BLaER1 treated with 17β-estradiol and CSF1 and Interleukin-3, amounts not matched to agents 10 nM and 100 nM (cell line): ENCODE measurements around the gene LRIG3.
"Not testable (repeated sequence)": the region's sequence is repeated elsewhere in the genome, so short reads cannot be mapped to it uniquely, and the experiment has no call there.

Experiments
- H3K27ac ChIP-seq, 11 experiments: shearing (Covaris generic); formaldehyde crosslinking; 2 replicates each; pipeline ENCODE4 v1.8.1; 2022
- H3K27me3 ChIP-seq, 11 experiments: shearing (Covaris generic); formaldehyde crosslinking; 2 replicates each; pipeline ENCODE4 v1.8.1; 2022
- H3K36me3 ChIP-seq, 11 experiments: shearing (Covaris generic); formaldehyde crosslinking; 2 replicates each; pipeline ENCODE4 v1.8.1; 2022
- H3K4me1 ChIP-seq, 10 experiments: shearing (Covaris generic); formaldehyde crosslinking; 2 replicates each; pipeline ENCODE4 v1.8.1; 2022
- H3K4me2 ChIP-seq, 11 experiments: shearing (Covaris generic); formaldehyde crosslinking; 2 replicates each; pipeline ENCODE4 v1.8.1; 2022
- H3K4me3 ChIP-seq, 10 experiments: shearing (Covaris generic); formaldehyde crosslinking; 2 replicates each; pipeline ENCODE4 v1.8.1; 2022
- H3K9ac ChIP-seq, 11 experiments: shearing (Covaris generic); formaldehyde crosslinking; 2 replicates each; pipeline ENCODE4 v1.8.1; 2022
- H3K9me3 ChIP-seq, 11 experiments: shearing (Covaris generic); formaldehyde crosslinking; replicated peaks in 1 of 11; 2 replicates each; pipeline ENCODE4 v1.8.1; 2022
- H4K20me1 ChIP-seq, 11 experiments: shearing (Covaris generic); formaldehyde crosslinking; 2 replicates each; pipeline ENCODE4 v1.8.1; 2022
- Cebpa-rat ChIP-seq, 11 experiments: shearing (Covaris generic); IDR thresholded peaks; 2 replicates each; pipeline ENCODE4 v1.8.1; 2022

The LRIG3 gene

DNA sequence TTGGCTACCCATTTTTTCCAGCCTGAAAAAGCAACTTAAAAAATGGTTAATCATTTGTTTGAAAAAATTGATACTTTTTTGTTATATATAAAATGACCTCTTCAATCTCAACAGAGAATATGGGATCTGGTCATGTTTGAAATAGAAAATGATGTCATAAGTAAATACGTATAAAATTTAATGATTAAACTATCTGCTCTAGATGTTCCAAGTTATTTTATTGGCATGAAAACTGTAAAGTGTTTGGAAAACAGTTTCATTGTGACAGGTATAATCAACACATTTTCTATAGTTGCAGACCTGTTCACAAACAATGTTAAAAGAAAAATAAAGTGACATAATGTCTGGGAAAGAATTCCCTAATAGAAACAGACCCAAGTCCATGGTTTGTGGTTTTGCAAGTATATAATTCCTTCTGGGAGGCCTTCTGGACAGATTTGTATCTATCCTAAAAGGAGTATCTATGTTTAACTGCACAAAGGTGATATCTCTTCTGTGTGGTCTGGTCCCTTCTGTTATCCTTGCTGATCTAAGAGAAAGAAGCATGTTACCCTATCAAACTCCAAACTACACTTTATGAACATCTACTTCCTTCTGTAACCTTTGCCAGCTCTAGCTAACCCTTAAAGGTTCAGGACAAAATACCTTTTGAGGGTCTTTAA lies 39.5 kb upstream of the LRIG3 start:
- H3K4me2 ChIP-seq: no peak overlapping the region
- no peaks in the 10 kb centered on the region for H3K27me3 ChIP-seq
- H3K9me3 ChIP-seq: no peaks in the 10 kb centered on the region
- H4K20me1 ChIP-seq: no peaks in the 10 kb centered on the region
- no peak overlapping the region for H3K9ac ChIP-seq
- H3K4me1 ChIP-seq: no peaks in the 10 kb centered on the region
- no peak overlapping the region for H3K27ac ChIP-seq
- TF ChIP-seq Cebpa-rat (IDR thresholded peaks at IDR 0.05): no peak
- H3K36me3 ChIP-seq: no peaks in the 10 kb centered on the region
- H3K4me3 ChIP-seq: no peak overlapping the region

GRCh38 chr12:58957298-58957697 lies 37.0 kb upstream of the LRIG3 start:
- TF ChIP-seq Cebpa-rat (IDR thresholded peaks at IDR 0.05): no peak
- H3K4me3 ChIP-seq: no peak overlapping the region

DNA sequence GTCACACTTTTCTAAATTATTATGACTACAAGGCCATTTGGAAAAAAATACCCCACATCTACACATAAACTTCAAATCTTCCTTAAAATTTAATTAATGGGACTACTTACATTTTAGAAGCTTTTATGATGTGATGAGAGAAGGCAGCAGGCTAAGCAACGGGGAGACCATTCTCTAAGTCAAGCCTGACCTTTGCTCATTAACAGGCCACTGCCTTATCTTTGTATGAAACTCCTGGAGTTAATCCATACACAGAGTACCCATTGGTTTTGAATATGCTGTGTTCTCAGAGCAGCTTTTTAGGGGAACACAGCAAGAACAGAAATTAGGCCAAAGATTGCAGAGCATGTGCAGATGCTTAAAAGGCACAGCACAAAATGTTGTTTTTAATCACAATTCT lies 35.5 kb upstream of the LRIG3 start:
- Histone ChIP-seq H3K4me1 (no peaks in the 10 kb centered on the region), H3K4me2 (no peak overlapping the region), H3K9me3 (no peaks in the 10 kb centered on the region), H3K9ac (no peak overlapping the region), H3K27me3 (no peaks in the 10 kb centered on the region), H3K27ac (no peak overlapping the region), H3K36me3 (no peaks in the 10 kb centered on the region), H3K4me3 (no peak overlapping the region), H4K20me1 (no peaks in the 10 kb centered on the region)
- no peak for TF ChIP-seq Cebpa-rat (IDR thresholded peaks at IDR 0.05)

More at GRCh38 chr12:58957298-58957697, 37.0 kb upstream of the LRIG3 start:
- Histone ChIP-seq H3K9ac (no peak overlapping the region), H3K9me3 (no peaks in the 10 kb centered on the region), H3K27me3 (no peaks in the 10 kb centered on the region), H3K36me3 (no peaks in the 10 kb centered on the region), H3K4me2 (no peak overlapping the region), H3K27ac (no peak overlapping the region), H4K20me1 (no peaks in the 10 kb centered on the region), H3K4me1 (no peaks in the 10 kb centered on the region)

GRCh38 chr12:58954002-58954401 lies 33.7 kb upstream of the LRIG3 start:
- Histone ChIP-seq H3K27ac (no peak overlapping the region), H3K9ac (no peak overlapping the region), H3K27me3 (no peaks in the 10 kb centered on the region), H3K9me3 (peaks cover 0 to 3% (median 0%) of the 10 kb centered on the region in 11 experiments; a peak in 2 of 22 replicates), H3K4me2 (no peak overlapping the region), H3K36me3 (no peaks in the 10 kb centered on the region), H3K4me3 (no peak overlapping the region), H4K20me1 (no peaks in the 10 kb centered on the region), H3K4me1 (no peaks in the 10 kb centered on the region)
- TF ChIP-seq Cebpa-rat (IDR thresholded peaks at IDR 0.05): no peak

DNA sequence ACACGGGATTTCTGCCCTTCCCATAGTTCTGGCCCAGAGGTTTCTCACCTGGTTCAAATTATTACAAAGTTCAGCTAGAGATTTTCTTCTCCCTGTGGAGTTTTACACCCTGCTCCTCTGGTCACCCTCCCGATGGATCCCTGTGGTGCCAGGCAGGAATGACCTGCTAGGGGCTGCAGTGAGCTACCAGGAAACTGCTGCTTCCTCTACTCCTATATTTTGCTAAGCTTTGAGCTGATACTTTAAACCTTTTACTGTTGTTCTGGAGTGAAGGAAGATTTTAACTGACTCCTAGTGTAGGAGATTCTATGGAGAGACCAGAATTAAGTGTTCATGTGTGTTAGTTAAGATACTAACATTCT lies 30.4 kb upstream of the LRIG3 start:
- H3K9ac ChIP-seq: no peak overlapping the region
- TF ChIP-seq Cebpa-rat (IDR thresholded peaks at IDR 0.05): no peak
- no peak overlapping the region for H3K4me3 ChIP-seq
- no peak overlapping the region for H3K27ac ChIP-seq
- peaks cover 0 to 15% (median 0%) of the 10 kb centered on the region in 11 experiments; a peak in 4 of 22 replicates for H3K9me3 ChIP-seq
- H3K4me1 ChIP-seq: no peaks in the 10 kb centered on the region
- no peaks in the 10 kb centered on the region for H4K20me1 ChIP-seq
- no peaks in the 10 kb centered on the region for H3K27me3 ChIP-seq
- no peak overlapping the region for H3K4me2 ChIP-seq
- no peaks in the 10 kb centered on the region for H3K36me3 ChIP-seq

GRCh38 chr12:58949954-58950738 lies 29.8 kb upstream of the LRIG3 start:
- H3K9ac ChIP-seq, H3K4me3 ChIP-seq, H3K36me3 ChIP-seq, H3K27ac ChIP-seq, H3K4me2 ChIP-seq, H4K20me1 ChIP-seq, H3K4me1 ChIP-seq, H3K27me3 ChIP-seq: not testable (repeated sequence)
- H3K9me3 ChIP-seq: peaks cover 0 to 15% (median 0%) of the 10 kb centered on the region in 11 experiments; a peak in 4 of 22 replicates

GRCh38 chr12:58943079-58943478 lies 22.8 kb upstream of the LRIG3 start:
- Histone ChIP-seq H3K4me1 (no peaks in the 10 kb centered on the region), H4K20me1 (no peaks in the 10 kb centered on the region), H3K9ac (no peak overlapping the region), H3K27me3 (no peaks in the 10 kb centered on the region), H3K9me3 (peaks cover 0 to 8% (median 0%) of the 10 kb centered on the region in 11 experiments; a peak in 3 of 22 replicates), H3K27ac (no peak overlapping the region), H3K36me3 (no peaks in the 10 kb centered on the region), H3K4me2 (no peak overlapping the region), H3K4me3 (no peak overlapping the region)
- no peak for TF ChIP-seq Cebpa-rat (IDR thresholded peaks at IDR 0.05)

- H3K4me2 ChIP-seq: no peak overlapping the region
Measured at GRCh38 chr12:58942345-58942744, 22.0 kb upstream of the LRIG3 start.

GRCh38 chr12:58939399-58940100 lies 19.2 kb upstream of the LRIG3 start:
- no peak for TF ChIP-seq Cebpa-rat (IDR thresholded peaks at IDR 0.05)
- Histone ChIP-seq H3K9ac (no peak overlapping the region), H3K4me1 (no peaks in the 10 kb centered on the region)

More at GRCh38 chr12:58942345-58942744, 22.0 kb upstream of the LRIG3 start:
- Histone ChIP-seq H4K20me1 (no peaks in the 10 kb centered on the region), H3K4me3 (no peak overlapping the region), H3K9me3 (peaks cover 0 to 8% (median 0%) of the 10 kb centered on the region in 11 experiments; a peak in 3 of 22 replicates), H3K27ac (no peak overlapping the region), H3K9ac (no peak overlapping the region), H3K27me3 (no peaks in the 10 kb centered on the region), H3K4me1 (no peaks in the 10 kb centered on the region), H3K36me3 (no peaks in the 10 kb centered on the region)
- TF ChIP-seq Cebpa-rat (IDR thresholded peaks at IDR 0.05): no peak

More at GRCh38 chr12:58939399-58940100, 19.2 kb upstream of the LRIG3 start:
- no peak overlapping the region for H3K4me3 ChIP-seq
- no peak overlapping the region for H3K27ac ChIP-seq
- H3K36me3 ChIP-seq: no peaks in the 10 kb centered on the region
- no peaks in the 10 kb centered on the region for H3K27me3 ChIP-seq
- H3K9me3 ChIP-seq: no peaks in the 10 kb centered on the region
- H4K20me1 ChIP-seq: no peaks in the 10 kb centered on the region
- H3K4me2 ChIP-seq: no peak overlapping the region
